IPS DF 19.7 (cell line): ENCODE measurements around the gene SLC41A3.
"Not testable (repeated sequence)": the region's sequence is repeated elsewhere in the genome, so short reads cannot be mapped to it uniquely, and the experiment has no call there.

Source experiments
- DNase-seq: peaks from one replicate; pipeline ENCODE4 v3.0.0-alpha.2; 2013; ENCODE audit warnings: low read depth, low spot score

SLC41A3 gene

GRCh38 chr3:125958511-125959316, 125.2 kb downstream of the SLC41A3 start:
- DNase-seq: no peak

- no peak for DNase-seq
Measured at GRCh38 chr3:125957674-125958510, 126.0 kb downstream of the SLC41A3 start.

GRCh38 chr3:125957020-125957419, 126.9 kb downstream of the SLC41A3 start:
- not testable (repeated sequence) for DNase-seq
